HEK293T (cell line): Measurements from ENCODE around the gene NTSR1.
A peak's percentile ranks its signal among the peaks of the same experiment; 100 is the strongest.

Experiments used
- CTCF ChIA-PET: fragments of 350-600 bp; formaldehyde crosslinking; extraction: SDS; loops from one replicate; lab custom pipeline; 2021; ENCODE audit warnings: antibody characterized with exemption, inconsistent platforms; lab: Yijun Ruan, JAX
- POLR2A ChIA-PET: fragments of 350-600 bp; formaldehyde crosslinking; extraction: SDS; loops from one replicate; lab custom pipeline; 2020; ENCODE audit warnings: antibody characterized with exemption, inconsistent platforms; lab: Yijun Ruan, JAX
- DNase-seq: peaks from one replicate; pipeline ENCODE4 v3.0.0; 2012; ENCODE audit warnings: mixed read lengths; ENCODE audit errors: extremely low spot score
- ARNT ChIP-seq: fragments of 450-650 bp; IDR thresholded peaks from 2 replicates; pipeline ENCODE4 v1.6.1; 2017; ENCODE audit warnings: mild to moderate bottlenecking
- BHLHE40 ChIP-seq: fragments of 450-650 bp; IDR thresholded peaks from 2 replicates; pipeline ENCODE4 v1.6.1; 2016; ENCODE audit warnings: mild to moderate bottlenecking, moderate library complexity, borderline replicate concordance
- CTBP1 ChIP-seq: fragments of 450-650 bp; IDR thresholded peaks from 2 replicates; pipeline ENCODE4 v1.6.1; 2016; ENCODE audit warnings: borderline replicate concordance
- ELF4 ChIP-seq: fragments of 450-650 bp; IDR thresholded peaks from 2 replicates; pipeline ENCODE4 v1.6.1; 2017; ENCODE audit warnings: antibody characterized with exemption
- FOXA1 ChIP-seq: fragments of 450-650 bp; IDR thresholded peaks from 2 replicates; pipeline ENCODE4 v1.6.1; 2016; ENCODE audit warnings: mild to moderate bottlenecking
- FOXK2 ChIP-seq: fragments of 450-650 bp; IDR thresholded peaks from 2 replicates; pipeline ENCODE4 v1.6.1; 2016; ENCODE audit warnings: mild to moderate bottlenecking
- FOXM1 ChIP-seq: fragments of 450-650 bp; IDR thresholded peaks from 2 replicates; pipeline ENCODE4 v1.6.1; 2017; ENCODE audit warnings: mild to moderate bottlenecking, borderline replicate concordance
- HDGF ChIP-seq: fragments of 450-650 bp; IDR thresholded peaks from 2 replicates; pipeline ENCODE4 v1.6.1; 2017; ENCODE audit warnings: antibody characterized with exemption, borderline replicate concordance
- L3MBTL2 ChIP-seq: fragments of 450-650 bp; conservative IDR thresholded peaks from 2 replicates; pipeline ENCODE4 v1.6.1; 2016; ENCODE audit warnings: mild to moderate bottlenecking
- LEF1 ChIP-seq: fragments of 450-650 bp; IDR thresholded peaks from 2 replicates; pipeline ENCODE4 v1.6.1; 2017; ENCODE audit warnings: mild to moderate bottlenecking, borderline replicate concordance
- NFRKB ChIP-seq: fragments of 450-650 bp; IDR thresholded peaks from 2 replicates; pipeline ENCODE4 v1.6.1; 2016; ENCODE audit warnings: mild to moderate bottlenecking, moderate library complexity
- SP1 ChIP-seq: fragments of 450-650 bp; IDR thresholded peaks from 2 replicates; pipeline ENCODE4 v1.6.1; 2017
- SUZ12 ChIP-seq: fragments of 450-650 bp; IDR thresholded peaks from 2 replicates; pipeline ENCODE4 v1.6.1; 2016; ENCODE audit warnings: mild to moderate bottlenecking
- TARDBP ChIP-seq: fragments of 450-650 bp; IDR thresholded peaks from 2 replicates; pipeline ENCODE4 v1.6.1; 2016
- ZNF384 ChIP-seq: fragments of 450-650 bp; IDR thresholded peaks from 2 replicates; pipeline ENCODE4 v1.6.1; 2016
- TF ChIP-seq, protein P1 (sequence below): fragments of 450-650 bp; IDR thresholded peaks from 2 replicates; pipeline ENCODE4 v1.6.1; 2016

Gene NTSR1

GRCh38 chr20:62702895-62703852 lies 5.5 kb upstream of the NTSR1 start:
- DNase-seq: no peak

GRCh38 chr20:62703853-62704228 lies 4.8 kb upstream of the NTSR1 start:
- TF ChIP-seq TARDBP (no peak), BHLHE40 (no peak), L3MBTL2 (no peak), SUZ12 (no peak), FOXA1 (no peak), ARNT (no peak), LEF1 (no peak), ZNF384 (no peak)
- no peak for DNase-seq
- ChIA-PET POLR2A (no interaction called here), CTCF (interaction anchor here (0.6 kb wide), 1 partner anchor 91 kb away, joined by 3 read pairs; no protein-coding TSS in a partner anchor)

More at GRCh38 chr20:62702895-62703852, 5.5 kb upstream of the NTSR1 start:
- CTCF ChIA-PET: interaction anchor here (0.6 kb wide), 1 partner anchor 91 kb away, joined by 3 read pairs; no protein-coding TSS in a partner anchor
- POLR2A ChIA-PET: no interaction called here
- TF ChIP-seq, protein P1, sequence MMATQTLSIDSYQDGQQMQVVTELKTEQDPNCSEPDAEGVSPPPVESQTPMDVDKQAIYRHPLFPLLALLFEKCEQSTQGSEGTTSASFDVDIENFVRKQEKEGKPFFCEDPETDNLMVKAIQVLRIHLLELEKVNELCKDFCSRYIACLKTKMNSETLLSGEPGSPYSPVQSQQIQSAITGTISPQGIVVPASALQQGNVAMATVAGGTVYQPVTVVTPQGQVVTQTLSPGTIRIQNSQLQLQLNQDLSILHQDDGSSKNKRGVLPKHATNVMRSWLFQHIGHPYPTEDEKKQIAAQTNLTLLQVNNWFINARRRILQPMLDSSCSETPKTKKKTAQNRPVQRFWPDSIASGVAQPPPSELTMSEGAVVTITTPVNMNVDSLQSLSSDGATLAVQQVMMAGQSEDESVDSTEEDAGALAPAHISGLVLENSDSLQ: no peak
- TF ChIP-seq BHLHE40 (no peak), FOXM1 (no peak), LEF1 (no peak), ARNT (no peak), NFRKB (no peak)

GRCh38 chr20:62704341-62704948 lies 4.2 kb upstream of the NTSR1 start:
- ChIA-PET CTCF (no interaction called here), POLR2A (no interaction called here)
- no peak for TF ChIP-seq BHLHE40
- no peak for TF ChIP-seq FOXK2
- TF ChIP-seq, protein P1: no peak
- TF ChIP-seq L3MBTL2: no peak
- no peak for TF ChIP-seq ARNT
- TF ChIP-seq FOXM1: no peak
- TF ChIP-seq CTBP1: no peak
- TF ChIP-seq HDGF: no peak
- TF ChIP-seq ZNF384: no peak
- TF ChIP-seq SUZ12: no peak
- peak; percentile 32 for DNase-seq

GRCh38 chr20:62705627-62706026 lies 3.0 kb upstream of the NTSR1 start:
- POLR2A ChIA-PET: no interaction called here
- CTCF ChIA-PET: interaction anchor here (1.1 kb wide), 1 partner anchor 11 kb away, joined by 3 read pairs; no protein-coding TSS in a partner anchor
- no peak for DNase-seq
- TF ChIP-seq ELF4: no peak

DNA sequence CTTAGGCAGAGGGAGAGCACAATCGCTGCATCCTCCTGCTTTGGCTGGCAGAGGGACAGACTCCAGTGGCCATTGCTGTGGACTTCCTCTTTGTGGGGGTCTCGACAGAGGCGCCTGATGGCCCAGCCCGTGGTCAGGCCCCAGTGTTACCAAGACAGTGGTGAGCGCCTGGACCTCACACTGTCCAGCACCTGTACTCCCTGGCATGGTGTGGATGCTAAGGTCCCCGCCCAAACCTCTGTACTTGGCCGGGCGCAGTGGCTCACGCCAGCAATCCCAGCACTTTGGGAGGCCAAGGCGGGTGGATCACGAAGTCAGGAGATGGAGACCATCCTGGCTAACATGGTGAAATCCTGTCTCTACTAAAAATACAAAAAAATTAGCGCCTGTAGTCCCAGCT lies 2.3 kb upstream of the NTSR1 start:
- no peak for TF ChIP-seq SUZ12
- no peak for TF ChIP-seq FOXM1
- no peak for TF ChIP-seq HDGF
- TF ChIP-seq L3MBTL2: no peak
- TF ChIP-seq FOXA1: no peak
- no peak for TF ChIP-seq TARDBP
- no peak for TF ChIP-seq CTBP1
- TF ChIP-seq NFRKB: no peak
- no peak for TF ChIP-seq FOXK2
- no peak for TF ChIP-seq SP1
- no peak for TF ChIP-seq ELF4
- no peak for TF ChIP-seq BHLHE40
- no peak for TF ChIP-seq ZNF384
- TF ChIP-seq, protein P1: no peak
- DNase-seq: no peak
- CTCF ChIA-PET: no interaction called here
- POLR2A ChIA-PET: no interaction called here

DNA sequence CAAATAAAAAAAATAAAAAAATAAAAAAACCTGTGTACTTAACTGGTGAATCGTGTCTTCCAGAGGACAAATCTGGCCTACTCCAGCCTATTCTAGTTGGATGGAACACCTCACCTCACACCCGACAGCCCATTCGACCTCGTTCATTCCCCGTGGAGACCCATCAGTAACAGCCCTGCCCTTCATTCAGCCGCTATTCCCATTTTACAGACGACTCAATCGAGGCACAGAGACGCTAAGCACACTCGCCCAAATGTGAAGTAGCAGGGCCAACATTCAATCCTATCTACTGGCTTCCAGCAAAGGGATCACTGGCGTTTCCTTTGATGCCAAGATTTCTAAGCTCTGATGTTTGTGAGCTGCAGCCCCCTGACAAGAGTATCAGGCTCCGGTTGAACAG lies 1.8 kb upstream of the NTSR1 start:
- CTCF ChIA-PET: no interaction called here
- POLR2A ChIA-PET: no interaction called here
- TF ChIP-seq SUZ12 (no peak), FOXK2 (no peak), L3MBTL2 (no peak), HDGF (no peak)
- no peak for DNase-seq
